IMR-90 (cell line): ENCODE data around the gene ATP1A3. TPM values are rescaled to one million over a fixed set of nuclear protein-coding genes. Genes with fewer than 3 reads are reported as not detected.
A peak's percentile ranks its signal among the peaks of the same experiment; 100 is the strongest.

Experiments
- ATAC-seq: fragments of 200-7000 bp; cut with Tn5 transposase; 2 replicates; pipeline ENCODE4 v1.9.1; 2020; ENCODE audit warnings: low read depth, mild to moderate bottlenecking, moderate library complexity
- BruUV-seq: library from RNA; stranded (reverse); fragments of 400-500 nt; replicated peaks from 2 replicates; lab custom pipeline; 2021; lab: Mats Ljungman, UMichigan
- CTCF ChIA-PET: fragments of 300-600 bp; formaldehyde crosslinking; extraction: SDS; loops from one replicate; lab custom pipeline; 2021; ENCODE audit warnings: antibody characterized with exemption; lab: Yijun Ruan, JAX
- POLR2A ChIA-PET: fragments of 300-600 bp; sonication (Branson Sonifier 250); formaldehyde crosslinking; loops from one replicate; lab custom pipeline; 2022; ENCODE audit warnings: antibody characterized with exemption; ENCODE audit not compliant: unreplicated experiment; lab: Charles Lee
- DNase-seq: peaks from one replicate; pipeline ENCODE4 v3.0.0; 2013
- H2AFZ ChIP-seq: replicated peaks from 2 replicates; pipeline ENCODE3; 2013; ENCODE audit warnings: low read length, mild to moderate bottlenecking; ENCODE audit not compliant: poor library complexity
- H2AK5ac ChIP-seq: 2 replicates; pipeline ENCODE4 v1.6.1; 2013; ENCODE audit warnings: low read depth, low read length, inconsistent platforms
- H2AK9ac ChIP-seq: replicated peaks from 2 replicates; pipeline ENCODE3; 2013; ENCODE audit warnings: mild to moderate bottlenecking, low read depth, low read length, moderate library complexity; ENCODE audit not compliant: poor library complexity
- H2BK120ac ChIP-seq: 2 replicates; pipeline ENCODE4 v1.6.1; 2013; ENCODE audit warnings: low read depth, low read length, inconsistent platforms
- H2BK15ac ChIP-seq: 3 replicates; pipeline ENCODE4 v1.6.1; 2013; ENCODE audit warnings: low read depth, low read length, inconsistent platforms
- H2BK20ac ChIP-seq: 2 replicates; pipeline ENCODE4 v1.6.1; 2013; ENCODE audit warnings: low read depth, mild to moderate bottlenecking, inconsistent platforms, low read length, moderate library complexity
- H2BK5ac ChIP-seq: 2 replicates; pipeline ENCODE4 v1.6.1; 2013; ENCODE audit warnings: mild to moderate bottlenecking, low read depth, low read length, inconsistent platforms; ENCODE audit not compliant: poor library complexity, severe bottlenecking
- H3K14ac ChIP-seq: replicated peaks from 2 replicates; pipeline ENCODE4 v1.6.1; 2013; ENCODE audit warnings: low read depth, low read length, inconsistent platforms
- H3K18ac ChIP-seq: 2 replicates; pipeline ENCODE4 v1.6.1; 2013; ENCODE audit warnings: low read depth, low read length, control low read depth
- H3K23ac ChIP-seq: 2 replicates; pipeline ENCODE4 v1.6.1; 2013; ENCODE audit warnings: low read depth, low read length, inconsistent platforms
- H3K27ac ChIP-seq: 2 replicates; pipeline ENCODE4 v1.5.1; 2013; ENCODE audit warnings: mild to moderate bottlenecking, control low read depth, low read length; ENCODE audit not compliant: insufficient read depth
- H3K27me3 ChIP-seq: 2 replicates; pipeline ENCODE4 v1.6.1; 2013; ENCODE audit warnings: low read length; ENCODE audit not compliant: control insufficient read depth, insufficient read depth
- H3K36me3 ChIP-seq: 2 replicates; pipeline ENCODE4 v1.6.1; 2013; ENCODE audit warnings: low read length, mixed read lengths; ENCODE audit not compliant: control insufficient read depth, insufficient read depth
- H3K4ac ChIP-seq: 2 replicates; pipeline ENCODE4 v1.6.1; 2013; ENCODE audit warnings: low read depth, low read length, inconsistent platforms
- H3K4me1 ChIP-seq: 2 replicates; pipeline ENCODE4 v1.6.1; 2013; ENCODE audit warnings: low read length, mixed read lengths; ENCODE audit not compliant: control insufficient read depth, insufficient read depth
- H3K4me2 ChIP-seq: 2 replicates; pipeline ENCODE4 v1.6.1; 2013; ENCODE audit warnings: low read depth, mild to moderate bottlenecking, control low read depth, low read length, moderate library complexity
- H3K4me3 ChIP-seq: 2 replicates; pipeline ENCODE4 v1.5.1; 2013; ENCODE audit warnings: low read depth, mild to moderate bottlenecking, control low read depth, low read length, moderate library complexity; ENCODE audit not compliant: insufficient read depth
- H3K56ac ChIP-seq: 2 replicates; pipeline ENCODE4 v1.6.1; 2013; ENCODE audit warnings: low read length, inconsistent platforms; ENCODE audit not compliant: insufficient read depth; ENCODE audit errors: extremely low read depth
- H3K79me1 ChIP-seq, 2 experiments: 2 replicates each; pipeline ENCODE4 v1.6.1; 2013; ENCODE audit warnings: low read length in 2 of 2, inconsistent platforms in 1 of 2, low read depth in 1 of 2
- H3K9ac ChIP-seq: 2 replicates; pipeline ENCODE4 v1.6.1; 2013; ENCODE audit warnings: low read depth, low read length, control low read depth
- H3K9me1 ChIP-seq: 2 replicates; pipeline ENCODE4 v1.6.1; 2013; ENCODE audit warnings: low read length, inconsistent platforms; ENCODE audit not compliant: insufficient read depth
- H3K9me3 ChIP-seq: 2 replicates; pipeline ENCODE4 v1.6.1; 2013; ENCODE audit warnings: low read length; ENCODE audit not compliant: control insufficient read depth, insufficient read depth
- H4K20me1 ChIP-seq: 2 replicates; pipeline ENCODE4 v1.6.1; 2013; ENCODE audit warnings: low read length, inconsistent platforms; ENCODE audit not compliant: insufficient read depth
- H4K5ac ChIP-seq: 2 replicates; pipeline ENCODE4 v1.6.1; 2013; ENCODE audit warnings: mild to moderate bottlenecking, low read depth, low read length, control low read depth
- H4K8ac ChIP-seq, 2 experiments: 2 replicates each; pipeline ENCODE4 v1.6.1; 2013; ENCODE audit warnings: low read depth in 2 of 2, low read length in 2 of 2, control low read depth in 1 of 2, inconsistent platforms in 1 of 2
- H4K91ac ChIP-seq: 2 replicates; pipeline ENCODE4 v1.6.1; 2013; ENCODE audit warnings: low read depth, low read length, inconsistent platforms; ENCODE audit not compliant: insufficient read depth
- CHD1 ChIP-seq: IDR thresholded peaks from 2 replicates; pipeline ENCODE4 v1.6.1; 2012; ENCODE audit warnings: low read depth, low read length, improper control_type of control experiment
- FOS ChIP-seq: fragments of 150-350 bp; IDR thresholded peaks from 2 replicates; pipeline ENCODE4 v1.6.1; 2016; ENCODE audit warnings: low read depth, low read length
- MAFK ChIP-seq: IDR thresholded peaks from 2 replicates; pipeline ENCODE4 v1.6.1; 2012; ENCODE audit warnings: low read depth, low read length, improper control_type of control experiment
- MAZ ChIP-seq: IDR thresholded peaks from 2 replicates; pipeline ENCODE4 v1.6.1; 2012; ENCODE audit warnings: low read depth, mild to moderate bottlenecking, low read length, improper control_type of control experiment, moderate library complexity, borderline replicate concordance
- MXI1 ChIP-seq: IDR thresholded peaks from 2 replicates; pipeline ENCODE4 v1.6.1; 2012; ENCODE audit warnings: low read depth, mild to moderate bottlenecking, low read length, moderate library complexity, borderline replicate concordance
- POLR2A ChIP-seq: IDR thresholded peaks from 2 replicates; pipeline ENCODE4 v1.6.1; 2012; ENCODE audit warnings: mild to moderate bottlenecking, low read depth, low read length
- RAD21 ChIP-seq: IDR thresholded peaks from 2 replicates; pipeline ENCODE4 v1.6.1; 2012; ENCODE audit warnings: low read length, improper control_type of control experiment
- RCOR1 ChIP-seq: IDR thresholded peaks from 2 replicates; pipeline ENCODE4 v1.6.1; 2012; ENCODE audit warnings: mild to moderate bottlenecking, low read length, improper control_type of control experiment; ENCODE audit not compliant: insufficient replicate concordance
- RFX5 ChIP-seq: IDR thresholded peaks from 2 replicates; pipeline ENCODE4 v1.8.0; 2012; ENCODE audit warnings: low read depth, mild to moderate bottlenecking, low read length, moderate library complexity
- WGBS, 2 experiments: methylation state at CpG; one replicate each; pipeline versions ENCODE4 v1.1.5 to v1.1.7; 2013; ENCODE audit warnings: missing lambda C conversion rate in 2 of 2; ENCODE audit not compliant: insufficient read length in 1 of 2; ENCODE audit errors: extremely low coverage in 2 of 2; 5-methylcytosine and 5-hydroxymethylcytosine counted together
- dilution Hi-C: fragments of 300-500 bp; cut with HindIII; formaldehyde crosslinking; loops from one replicate; pipeline ENCODE4 v1.14.3; 2018; ENCODE audit warnings: low sequenced_read_pairs; ENCODE audit not compliant: unreplicated experiment
- in situ Hi-C: fragments of 300-500 bp; cut with MboI; formaldehyde crosslinking; loops from 3 replicates; pipeline ENCODE4 v1.14.3; 2019; ENCODE audit warnings: low sequenced_read_pairs, inconsistent platforms, mixed read lengths
- intact Hi-C: fragments of 100-400 bp; cut with micrococcal nuclease; formaldehyde crosslinking; loops from 2 replicates; pipeline ENCODE4 v1.10.0; 2022
- polyA plus RNA-seq, 3 experiments: library from polyadenylated mRNA; depleted of rRNA; stranded (reverse); fragments of >200 nt; gene quantifications; 2 replicates each; pipeline ENCODE4 v1.2.3, GENCODE V29; 2012; ENCODE audit warnings: low replicate concordance in 1 of 3
- total RNA-seq: library from RNA; depleted of rRNA; stranded (reverse); fragments of >200 nt; gene quantifications from 2 replicates; pipeline ENCODE4 v1.2.3, GENCODE V29; 2012

ATP1A3 gene
- total and polyA plus RNA-seq, 2 of the 4 experiments (the other 2 are of a cell fraction) = under 0.01 to 0.12 TPM

DNA sequence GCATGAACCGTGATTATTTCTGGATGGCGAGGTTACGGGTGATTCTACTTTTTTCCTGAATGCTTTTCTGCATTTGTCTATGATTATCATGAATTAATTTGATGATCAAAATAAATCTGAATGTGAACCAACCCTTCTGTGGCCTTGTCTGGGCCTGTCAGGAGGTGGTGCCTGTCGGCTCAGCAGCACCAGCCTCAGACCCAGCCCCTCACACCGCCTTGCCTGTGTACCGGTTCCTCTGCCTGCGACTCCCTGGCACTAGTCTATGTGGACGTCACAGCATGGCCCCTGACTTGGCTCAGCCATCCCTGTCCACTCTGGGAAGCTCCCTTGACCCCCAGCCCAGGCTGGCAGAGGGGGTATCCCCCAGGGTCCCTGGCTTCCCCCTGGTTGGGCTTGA, 19.4 kb downstream of the ATP1A3 start:
- no peaks in the 10 kb centered on the region for H4K20me1 ChIP-seq
- no peak overlapping the region for H3K4ac ChIP-seq
- TF ChIP-seq RFX5 (no peak), RCOR1 (no peak), FOS (no peak), MAZ (no peak), RAD21 (no peak), MAFK (no peak), POLR2A (no peak), MXI1 (no peak), CHD1 (no peak)
- no peaks in the 10 kb centered on the region for H3K79me1 ChIP-seq
- 80% methylated on average over 2 of the region's 8 CpGs; no CpG with 5 or more reads in 1 of the 2 experiments for WGBS, 2 experiments
- no peak overlapping the region for H3K23ac ChIP-seq
- H3K4me3 ChIP-seq = no peak overlapping the region
- no peak overlapping the region for H4K91ac ChIP-seq
- H3K9ac ChIP-seq = no peak overlapping the region
- BruUV-seq = no TSS peak
- H2BK120ac ChIP-seq = no peak overlapping the region
- H2BK5ac ChIP-seq = no peak overlapping the region
- ChIA-PET POLR2A (no interaction called here), CTCF (no interaction called here)
- H2AK9ac ChIP-seq = no peak overlapping the region
- no peaks in the 10 kb centered on the region for H3K4me1 ChIP-seq
- no peak overlapping the region for H2AK5ac ChIP-seq
- H2AFZ ChIP-seq = peak overlapping the region; percentile 56
- peaks cover 19% of the 10 kb centered on the region for H3K27me3 ChIP-seq
- in situ Hi-C loops = no loop called here
- no peaks in the 10 kb centered on the region for H3K9me3 ChIP-seq
- intact Hi-C loops = no loop called here
- ATAC-seq = no peak
- dilution Hi-C loops = no loop called here
- no peak for DNase-seq
- no peak overlapping the region for H3K4me2 ChIP-seq
- H3K36me3 ChIP-seq = no peaks in the 10 kb centered on the region
- no peak overlapping the region for H2BK15ac ChIP-seq
- H3K9me1 ChIP-seq = no peaks in the 10 kb centered on the region
- H3K27ac ChIP-seq = no peak overlapping the region
- no peak overlapping the region for H2BK20ac ChIP-seq
- H3K14ac ChIP-seq = no peak overlapping the region
- H4K8ac ChIP-seq = no peak overlapping the region
- no peak overlapping the region for H3K56ac ChIP-seq
- H4K5ac ChIP-seq = no peak overlapping the region
- no peak overlapping the region for H3K18ac ChIP-seq
